ENCODE measurements around the gene ASIC4. TPM values are rescaled to one million over a fixed set of nuclear protein-coding genes. Genes with fewer than 3 reads are reported as not detected.
A peak's percentile ranks its signal among the peaks of the same experiment; 100 is the strongest.

Gene ASIC4
- total and polyA plus RNA-seq, 2 of the 13 experiments (the other 11 are each of a cell fraction or from before 2014, with no cell fraction given), result 0.03 TPM; not detected in 1

- 0 out of 2 replicates have a peak, but pooled peaks have one; percentile 26 for TF ChIP-seq ZNF318 (CRISPR knock-in tag; IDR thresholded peaks at IDR 0.05)
- TF ChIP-seq ZNF501 (CRISPR knock-in tag; IDR thresholded peaks at IDR 0.05), result peak; percentile 97
- TF ChIP-seq IRF1 (CRISPR knock-in tag; IDR thresholded peaks at IDR 0.05; ENCODE audit: low read depth), result no peak
- TF ChIP-seq ZNF317 (CRISPR knock-in tag; IDR thresholded peaks at IDR 0.05), result peak; percentile 66; the same call in 1 of the 2 replicates
- TF ChIP-seq ZNF639 (CRISPR knock-in tag; conservative IDR thresholded peaks at IDR 0.05), result 0 out of 2 replicates have a peak, but pooled peaks have one; percentile 12
- peak; percentile 99 for TF ChIP-seq XBP1 (CRISPR knock-in tag; IDR thresholded peaks at IDR 0.05)
- peak; percentile 71 for TF ChIP-seq SP4 (CRISPR knock-in tag; IDR thresholded peaks at IDR 0.05)
- peak; percentile 88; the same call in 1 of the 2 replicates for TF ChIP-seq HBP1 (CRISPR knock-in tag; IDR thresholded peaks at IDR 0.05; ENCODE audit: low read depth)
- no peak for TF ChIP-seq SP1 (IDR thresholded peaks at IDR 0.05)
- peak; percentile 66; the same call in 1 of the 2 replicates for TF ChIP-seq SP1 (CRISPR knock-in tag; IDR thresholded peaks at IDR 0.05)
- peak; percentile 11; the same call in 1 of the 2 replicates for TF ChIP-seq MIER2 (CRISPR knock-in tag; IDR thresholded peaks at IDR 0.05)
- TF ChIP-seq USF2 (IDR thresholded peaks at IDR 0.05; ENCODE audit: low read depth, low read length), result peak; percentile 61
- peak; percentile 81 for TF ChIP-seq USF2 (CRISPR knock-in tag; IDR thresholded peaks at IDR 0.05; ENCODE audit: borderline replicate concordance)
Measured at GRCh38 chr2:219498280-219499057, 15.8 kb upstream of the ASIC4 start, which contains the start of gene GMPPA (continued).

Data from HepG2 (cell line).